GM23248 (cell line): ENCODE measurements around the gene SLC25A24. TPM values are rescaled to one million over a fixed set of nuclear protein-coding genes. Genes with fewer than 3 reads are reported as not detected.
"Not testable (repeated sequence)": the region's sequence is repeated elsewhere in the genome, so short reads cannot be mapped to it uniquely, and the experiment has no call there.

Experiments
- DNase-seq: peaks from one replicate; pipeline ENCODE4 v3.0.0-alpha.2; 2015
- H2AFZ ChIP-seq: fragments of 200-600 bp; sonication (generic); 2 replicates; pipeline ENCODE4 v1.6.1; 2016; ENCODE audit warnings: antibody characterized with exemption
- H3F3A ChIP-seq: fragments of 200-600 bp; sonication (generic); 2 replicates; pipeline ENCODE4 v1.6.1; 2016; ENCODE audit warnings: mild to moderate bottlenecking, antibody characterized with exemption, mixed run types; ENCODE audit not compliant: insufficient read depth
- H3K27ac ChIP-seq: fragments of 200-600 bp; sonication (generic); 2 replicates; pipeline ENCODE4 v1.5.1; 2016; ENCODE audit warnings: mild to moderate bottlenecking
- H3K27me3 ChIP-seq: fragments of 200-600 bp; sonication (generic); replicated peaks from 2 replicates; pipeline ENCODE4 v1.6.1; 2016; ENCODE audit warnings: mild to moderate bottlenecking; ENCODE audit not compliant: insufficient read depth
- H3K36me3 ChIP-seq: fragments of 200-600 bp; sonication (generic); 2 replicates; pipeline ENCODE4 v1.6.1; 2016; ENCODE audit warnings: low read depth, mild to moderate bottlenecking
- H3K4me1 ChIP-seq: fragments of 200-600 bp; sonication (generic); 2 replicates; pipeline ENCODE4 v1.6.1; 2016; ENCODE audit warnings: mild to moderate bottlenecking; ENCODE audit not compliant: insufficient read depth
- H3K4me2 ChIP-seq: fragments of 200-600 bp; sonication (generic); one replicate; pipeline ENCODE4 v1.6.1; 2016; ENCODE audit warnings: mild to moderate bottlenecking; ENCODE audit not compliant: unreplicated experiment
- H3K4me3 ChIP-seq: fragments of 200-600 bp; sonication (generic); 2 replicates; pipeline ENCODE4 v1.5.1; 2016; ENCODE audit warnings: mild to moderate bottlenecking
- H3K79me2 ChIP-seq: fragments of 200-600 bp; sonication (generic); 2 replicates; pipeline ENCODE4 v1.6.1; 2016; ENCODE audit warnings: mild to moderate bottlenecking; ENCODE audit not compliant: insufficient read depth
- H3K9ac ChIP-seq: fragments of 200-600 bp; sonication (generic); 2 replicates; pipeline ENCODE4 v1.6.1; 2016; ENCODE audit warnings: mild to moderate bottlenecking
- H3K9me2 ChIP-seq: fragments of 200-600 bp; sonication (generic); 2 replicates; pipeline ENCODE4 v1.6.1; 2016; ENCODE audit warnings: mixed run types, mild to moderate bottlenecking, moderate library complexity; ENCODE audit not compliant: insufficient read depth
- H3K9me3 ChIP-seq: fragments of 200-600 bp; sonication (generic); one replicate; pipeline ENCODE4 v1.6.1; 2017; ENCODE audit warnings: low read depth
- H4K20me1 ChIP-seq: fragments of 200-600 bp; sonication (generic); 2 replicates; pipeline ENCODE4 v1.6.0; 2016; ENCODE audit not compliant: insufficient read depth
- EZH2 ChIP-seq: fragments of 200-600 bp; sonication (generic); IDR thresholded peaks from 2 replicates; pipeline ENCODE4 v1.6.1; 2018; ENCODE audit warnings: antibody characterized with exemption, mild to moderate bottlenecking; ENCODE audit not compliant: insufficient read depth, poor library complexity, severe bottlenecking
- EZH2phosphoT487 ChIP-seq: fragments of 200-600 bp; sonication (generic); IDR thresholded peaks from 2 replicates; pipeline ENCODE4 v1.6.1; 2018; ENCODE audit warnings: antibody characterized with exemption, moderate library complexity, mild to moderate bottlenecking, low read depth; ENCODE audit not compliant: insufficient read depth
- WGBS, 2 experiments: methylation state at CpG; one replicate each; pipeline ENCODE4 v1.1.6; 2015 to 2017; ENCODE audit warnings: low lambda C conversion rate in 2 of 2, low coverage in 1 of 2; ENCODE audit errors: missing lambda C conversion rate in 2 of 2; 5-methylcytosine and 5-hydroxymethylcytosine counted together
- in situ Hi-C: fragments of 300-500 bp; cut with MboI; formaldehyde crosslinking; loops from 2 replicates; pipeline ENCODE4 v1.15.0; 2020
- polyA plus RNA-seq: library from polyadenylated mRNA; unstranded; fragments of >200 nt; fragmentation: Nextera tagmentation; extraction: Ambion mirVana; gene quantifications from 2 replicates; pipeline ENCODE4 v1.2.1, GENCODE V29; 2016
- total RNA-seq: library from RNA; depleted of rRNA; stranded (reverse); fragments of >200 nt; shearing (Covaris generic); gene quantifications from 2 replicates; pipeline ENCODE4 v1.2.3, GENCODE V29; 2014

Gene SLC25A24
- total and polyA plus RNA-seq, 2 experiments from 2014 or later = 40.2 to 47.7 TPM

- 94 to 96% methylated on average over 1 of the region's 1 CpG for WGBS, 2 experiments
- Histone ChIP-seq H3K9me3 (no peaks in the 10 kb centered on the region), H3K27ac (no peak overlapping the region), H3K27me3 (no peaks in the 10 kb centered on the region), H3K4me2 (no peak overlapping the region), H3K9me2 (no peaks in the 10 kb centered on the region), H2AFZ (no peak overlapping the region), H3K36me3 (peaks cover 19% of the 10 kb centered on the region), H4K20me1 (no peaks in the 10 kb centered on the region; the same call in 1 of the 2 replicates), H3K4me1 (no peaks in the 10 kb centered on the region), H3F3A (no peaks in the 10 kb centered on the region), H3K9ac (no peak overlapping the region), H3K79me2 (peaks cover 98% of the 10 kb centered on the region), H3K4me3 (no peak overlapping the region)
- TF ChIP-seq EZH2 = no peak
- TF ChIP-seq EZH2phosphoT487 = no peak
- in situ Hi-C loops = no loop called here
- DNase-seq = no peak
Measured at GRCh38 chr1:108188801-108189200, 11.3 kb downstream of the SLC25A24 start.

DNA sequence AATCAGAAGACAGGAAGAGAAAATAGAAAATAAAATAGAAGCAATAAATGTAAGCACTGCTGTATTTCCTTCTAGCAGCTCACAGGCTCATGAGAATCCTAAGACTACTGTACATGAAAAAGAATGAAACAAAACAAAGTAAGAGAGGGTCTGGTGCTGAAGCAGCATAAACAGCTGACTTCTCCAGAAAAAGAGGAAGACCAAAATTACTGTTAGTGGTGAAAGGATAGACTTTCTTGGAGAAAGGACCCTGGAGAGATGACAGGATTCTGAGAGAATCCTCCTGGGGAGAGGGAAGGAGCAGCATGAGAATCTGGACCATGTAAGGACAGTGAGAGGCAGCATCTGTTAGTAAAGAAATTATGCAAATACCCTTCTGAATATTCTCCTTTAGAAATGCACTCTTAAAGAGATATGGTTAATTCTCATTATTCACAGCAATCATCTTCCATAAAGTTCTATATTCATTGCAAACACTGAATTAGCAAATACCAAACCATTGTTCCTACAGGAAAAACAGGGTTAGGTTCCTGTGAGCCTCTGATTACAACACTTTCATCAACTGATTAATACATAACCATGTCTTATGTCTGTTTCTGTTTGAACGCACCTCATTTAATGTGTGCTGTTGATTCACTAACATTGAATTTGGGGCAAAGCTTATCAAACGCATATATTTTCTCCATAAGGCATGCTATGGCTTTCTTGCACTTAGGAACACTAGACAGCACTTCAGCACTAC lies 17.0 kb downstream of the SLC25A24 start:
- Histone ChIP-seq H3K36me3 (peaks cover 48% of the 10 kb centered on the region), H3K27me3 (no peaks in the 10 kb centered on the region), H3K9ac (no peak overlapping the region), H4K20me1 (no peaks in the 10 kb centered on the region; the same call in 1 of the 2 replicates), H3K9me3 (no peaks in the 10 kb centered on the region), H3K79me2 (peaks cover 93% of the 10 kb centered on the region), H3K4me3 (no peak overlapping the region), H3F3A (no peaks in the 10 kb centered on the region), H3K4me1 (peaks cover 9% of the 10 kb centered on the region; the same call in 1 of the 2 replicates), H3K9me2 (no peaks in the 10 kb centered on the region), H3K4me2 (no peak overlapping the region), H3K27ac (no peak overlapping the region), H2AFZ (no peak overlapping the region)
- TF ChIP-seq EZH2phosphoT487 = no peak
- no peak for TF ChIP-seq EZH2
- DNase-seq = no peak
- in situ Hi-C loops = no loop called here
- WGBS, 2 experiments = 80 to 84% methylated on average over 2 of the region's 2 CpGs

- Histone ChIP-seq H3K9ac (no peak overlapping the region), H3K9me2 (no peaks in the 10 kb centered on the region), H3F3A (no peaks in the 10 kb centered on the region), H3K4me2 (no peak overlapping the region), H4K20me1 (no peaks in the 10 kb centered on the region), H3K4me3 (no peak overlapping the region), H3K79me2 (peaks cover 93% of the 10 kb centered on the region), H3K27ac (no peak overlapping the region), H3K27me3 (no peaks in the 10 kb centered on the region), H3K9me3 (no peaks in the 10 kb centered on the region), H2AFZ (no peak overlapping the region), H3K4me1 (peaks cover 9% of the 10 kb centered on the region; the same call in 1 of the 2 replicates), H3K36me3 (peaks cover 53% of the 10 kb centered on the region)
- in situ Hi-C loops = no loop called here
- TF ChIP-seq EZH2phosphoT487 (no peak), EZH2 (no peak)
- 90 to 100% methylated on average over 1 of the region's 1 CpG for WGBS, 2 experiments
- DNase-seq = no peak
Measured at GRCh38 chr1:108179018-108179417, 21.1 kb downstream of the SLC25A24 start.

GRCh38 chr1:108162409-108162808 lies 37.7 kb downstream of the SLC25A24 start:
- H3F3A ChIP-seq, H3K9me2 ChIP-seq, H3K4me2 ChIP-seq, H3K4me3 ChIP-seq, H2AFZ ChIP-seq, DNase-seq, H3K9ac ChIP-seq, in situ Hi-C loops, H3K27ac ChIP-seq, H3K9me3 ChIP-seq, H3K79me2 ChIP-seq, H3K4me1 ChIP-seq, H3K36me3 ChIP-seq, H3K27me3 ChIP-seq, H4K20me1 ChIP-seq: not testable (repeated sequence)
- 60% methylated on average over 1 of the region's 1 CpG; no CpG with 5 or more reads in 1 of the 2 experiments for WGBS, 2 experiments

GRCh38 chr1:108159951-108160350 lies 40.2 kb downstream of the SLC25A24 start:
- H3K4me1 ChIP-seq, H3K9me3 ChIP-seq, H3K79me2 ChIP-seq, H3K9me2 ChIP-seq, DNase-seq, H3K27ac ChIP-seq, in situ Hi-C loops, H2AFZ ChIP-seq, H3K4me2 ChIP-seq, H3K9ac ChIP-seq, H3F3A ChIP-seq, H3K4me3 ChIP-seq, H3K27me3 ChIP-seq, H4K20me1 ChIP-seq: not testable (repeated sequence)
- WGBS, 2 experiments = 95 to 98% methylated on average over 12 to 30 of the region's 30 CpGs
- H3K36me3 ChIP-seq = peaks cover 15% of the 10 kb centered on the region
